Activated naive CD8-positive, alpha-beta T cell treated with anti-CD3 and anti-CD28 coated beads, Interleukin-2, amount 10 ng/mL, durations not matched to agents 7 days and 5 days (primary cell): ENCODE measurements around the gene PDE4D. TPM values are rescaled to one million over a fixed set of nuclear protein-coding genes. Genes with fewer than 3 reads are reported as not detected.
A peak's percentile ranks its signal among the peaks of the same experiment; 100 is the strongest.

Experiments
- ATAC-seq: fragments of 150-1000 bp; cut with Tn5 transposase; one replicate; pipeline ENCODE4 v1.10.0; 2021; ENCODE audit warnings: low read depth, moderate library complexity
- POLR2A ChIA-PET: fragments of 350-600 bp; sonication (Branson Sonifier 250); formaldehyde crosslinking; loops from one replicate; lab custom pipeline; 2021; ENCODE audit warnings: antibody characterized with exemption; lab: Charles Lee
- DNase-seq: peaks from one replicate; pipeline ENCODE4 v3.0.0; 2021
- H3K27ac Mint-ChIP-seq: one replicate; pipeline ENCODE4 v1.8.0; 2022; ENCODE audit warnings: mild to moderate bottlenecking, mixed read lengths
- H3K27me3 Mint-ChIP-seq: one replicate; pipeline ENCODE4 v1.8.0; 2022; ENCODE audit warnings: mild to moderate bottlenecking, moderate library complexity, mixed read lengths
- H3K36me3 Mint-ChIP-seq: one replicate; pipeline ENCODE4 v1.8.0; 2021; ENCODE audit warnings: mild to moderate bottlenecking, mixed read lengths
- H3K4me1 Mint-ChIP-seq: one replicate; pipeline ENCODE4 v1.8.0; 2021; ENCODE audit warnings: mixed read lengths
- H3K4me3 Mint-ChIP-seq: one replicate; pipeline ENCODE4 v1.8.0; 2022; ENCODE audit warnings: mild to moderate bottlenecking, moderate library complexity, mixed read lengths
- H3K9me3 Mint-ChIP-seq: one replicate; pipeline ENCODE4 v1.8.0; 2021; ENCODE audit warnings: mixed read lengths
- total RNA-seq, 2 experiments: library from RNA; stranded (reverse); gene quantifications; one replicate each; pipeline ENCODE4 v1.2.3, GENCODE V29; 2021

The PDE4D gene
- total RNA-seq, 2 experiments from 2014 or later = 65.1 to 67.1 TPM

- H3K4me1 Mint-ChIP-seq = peaks cover 23% of the 10 kb centered on the region
These were observed 785.8 kb downstream of the PDE4D start for GRCh38 chr5:59107692-59108091.

GRCh38 chr5:59104400-59105127 lies 789.0 kb downstream of the PDE4D start:
- H3K4me3 Mint-ChIP-seq = no peak overlapping the region
- peaks cover 37% of the 10 kb centered on the region for H3K4me1 Mint-ChIP-seq
- H3K27ac Mint-ChIP-seq = no peak overlapping the region
- peak; percentile 60 for ATAC-seq
- peaks cover 2% of the 10 kb centered on the region for H3K27me3 Mint-ChIP-seq
- POLR2A ChIA-PET = interaction anchor here (1.1 to 1.4 kb wide), 3 partner anchors 19 to 66 kb away, joined by 3 to 4 read pairs (median 4); no protein-coding TSS in a partner anchor
- peaks cover 4% of the 10 kb centered on the region for H3K36me3 Mint-ChIP-seq
- no peaks in the 10 kb centered on the region for H3K9me3 Mint-ChIP-seq
- DNase-seq = no peak

More at GRCh38 chr5:59107692-59108091, 785.8 kb downstream of the PDE4D start:
- POLR2A ChIA-PET = no interaction called here
- H3K27ac Mint-ChIP-seq = no peak overlapping the region
- DNase-seq (no peak), ATAC-seq (no peak)
- peaks cover 4% of the 10 kb centered on the region for H3K36me3 Mint-ChIP-seq
- H3K4me3 Mint-ChIP-seq = no peak overlapping the region
- H3K9me3 Mint-ChIP-seq = no peaks in the 10 kb centered on the region
- H3K27me3 Mint-ChIP-seq = peaks cover 2% of the 10 kb centered on the region

GRCh38 chr5:59103303-59103702 lies 790.2 kb downstream of the PDE4D start:
- Mint-ChIP-seq H3K27ac (no peak overlapping the region), H3K36me3 (peaks cover 2% of the 10 kb centered on the region), H3K27me3 (peaks cover 2% of the 10 kb centered on the region), H3K4me1 (peaks cover 46% of the 10 kb centered on the region), H3K9me3 (no peaks in the 10 kb centered on the region), H3K4me3 (no peak overlapping the region)
- POLR2A ChIA-PET = interaction anchor here (0.7 to 1.2 kb wide), 2 partner anchors 25 to 87 kb away, joined by 4 read pairs; no protein-coding TSS in a partner anchor
- no peak for ATAC-seq
- no peak for DNase-seq

GRCh38 chr5:59102437-59102836 lies 791.1 kb downstream of the PDE4D start:
- Mint-ChIP-seq H3K27ac (no peak overlapping the region), H3K27me3 (peaks cover 2% of the 10 kb centered on the region), H3K9me3 (no peaks in the 10 kb centered on the region), H3K4me1 (peaks cover 44% of the 10 kb centered on the region), H3K4me3 (no peak overlapping the region), H3K36me3 (no peaks in the 10 kb centered on the region)
- POLR2A ChIA-PET = interaction anchor here (0.8 kb wide), 1 partner anchor 23 kb away, joined by 4 read pairs; no protein-coding TSS in a partner anchor
- DNase-seq (no peak), ATAC-seq (no peak)

GRCh38 chr5:59100875-59101274 lies 792.7 kb downstream of the PDE4D start:
- no peak overlapping the region for H3K27ac Mint-ChIP-seq
- DNase-seq (no peak), ATAC-seq (no peak)
- peaks cover 6% of the 10 kb centered on the region for H3K36me3 Mint-ChIP-seq
- peaks cover 46% of the 10 kb centered on the region for H3K4me1 Mint-ChIP-seq
- H3K9me3 Mint-ChIP-seq = peaks cover 1% of the 10 kb centered on the region
- H3K4me3 Mint-ChIP-seq = no peak overlapping the region
- POLR2A ChIA-PET = interaction anchor here (0.5 to 4.4 kb wide), 3 partner anchors 23 to 47 kb away, joined by 3 to 23 read pairs (median 9); no protein-coding TSS in a partner anchor
- H3K27me3 Mint-ChIP-seq = no peaks in the 10 kb centered on the region

- ATAC-seq = no peak
- POLR2A ChIA-PET = interaction anchor here (1.5 to 4.4 kb wide), 4 partner anchors 24 to 61 kb away, joined by 7 to 23 read pairs (median 8); no protein-coding TSS in a partner anchor
- Mint-ChIP-seq H3K27me3 (no peaks in the 10 kb centered on the region), H3K4me1 (peaks cover 47% of the 10 kb centered on the region), H3K4me3 (peak overlapping the region; percentile 36), H3K36me3 (peaks cover 8% of the 10 kb centered on the region), H3K27ac (peak overlapping the region; percentile 80), H3K9me3 (peaks cover 1% of the 10 kb centered on the region)
- no peak for DNase-seq
These were observed 793.6 kb downstream of the PDE4D start for GRCh38 chr5:59099995-59100345.

- Mint-ChIP-seq H3K27ac (peak overlapping the region; percentile 80), H3K4me3 (peak overlapping the region; percentile 36), H3K27me3 (no peaks in the 10 kb centered on the region), H3K4me1 (peaks cover 42% of the 10 kb centered on the region), H3K9me3 (peaks cover 1% of the 10 kb centered on the region), H3K36me3 (peaks cover 8% of the 10 kb centered on the region)
- POLR2A ChIA-PET = interaction anchor here (1.0 to 4.4 kb wide), 6 partner anchors 15 to 63 kb away, joined by 4 to 23 read pairs (median 7); no protein-coding TSS in a partner anchor
- no peak for DNase-seq
- ATAC-seq = peak; percentile 99
These were observed 794.1 kb downstream of the PDE4D start for GRCh38 chr5:59099270-59099994.

GRCh38 chr5:59098743-59099142 lies 794.8 kb downstream of the PDE4D start:
- Mint-ChIP-seq H3K4me1 (peaks cover 44% of the 10 kb centered on the region), H3K9me3 (peaks cover 1% of the 10 kb centered on the region), H3K36me3 (peaks cover 11% of the 10 kb centered on the region), H3K27me3 (no peaks in the 10 kb centered on the region), H3K27ac (peak overlapping the region; percentile 80), H3K4me3 (peak overlapping the region; percentile 36)
- DNase-seq (no peak), ATAC-seq (peak; percentile 2)
- POLR2A ChIA-PET = interaction anchor here (1.0 to 4.4 kb wide), 6 partner anchors 16 to 62 kb away, joined by 4 to 23 read pairs (median 7); no protein-coding TSS in a partner anchor

- peaks cover 44% of the 10 kb centered on the region for H3K4me1 Mint-ChIP-seq
- no peak overlapping the region for H3K4me3 Mint-ChIP-seq
- no peaks in the 10 kb centered on the region for H3K27me3 Mint-ChIP-seq
- H3K27ac Mint-ChIP-seq = no peak overlapping the region
- DNase-seq = no peak
- peaks cover 1% of the 10 kb centered on the region for H3K9me3 Mint-ChIP-seq
- POLR2A ChIA-PET = interaction anchor here (1.9 to 4.4 kb wide), 2 partner anchors 17 to 26 kb away, joined by 4 to 23 read pairs; no protein-coding TSS in a partner anchor
- ATAC-seq = no peak
- peaks cover 11% of the 10 kb centered on the region for H3K36me3 Mint-ChIP-seq
These were observed 795.8 kb downstream of the PDE4D start for GRCh38 chr5:59097712-59098111.

- ATAC-seq (no peak), DNase-seq (no peak)
- POLR2A ChIA-PET = interaction anchor here (4.4 kb wide), 1 partner anchor 27 kb away, joined by 23 read pairs; no protein-coding TSS in a partner anchor
- H3K27me3 Mint-ChIP-seq = no peaks in the 10 kb centered on the region
- peaks cover 47% of the 10 kb centered on the region for H3K4me1 Mint-ChIP-seq
- H3K36me3 Mint-ChIP-seq = peaks cover 11% of the 10 kb centered on the region
- H3K4me3 Mint-ChIP-seq = no peak overlapping the region
- no peak overlapping the region for H3K27ac Mint-ChIP-seq
- peaks cover 1% of the 10 kb centered on the region for H3K9me3 Mint-ChIP-seq
These were observed 796.4 kb downstream of the PDE4D start for GRCh38 chr5:59097116-59097515.

- Mint-ChIP-seq H3K9me3 (peaks cover 1% of the 10 kb centered on the region), H3K27me3 (peaks cover under 1% of the 10 kb centered on the region), H3K4me3 (no peak overlapping the region), H3K27ac (no peak overlapping the region), H3K4me1 (peaks cover 44% of the 10 kb centered on the region), H3K36me3 (peaks cover 11% of the 10 kb centered on the region)
- POLR2A ChIA-PET = interaction anchor here (0.6 to 1.4 kb wide), 3 partner anchors 10 to 56 kb away, joined by 3 to 5 read pairs (median 3); no protein-coding TSS in a partner anchor
- DNase-seq (no peak), ATAC-seq (no peak)
These were observed 798.0 kb downstream of the PDE4D start for GRCh38 chr5:59095480-59095879.

- POLR2A ChIA-PET = interaction anchor here (0.6 kb wide), 1 partner anchor 10 kb away, joined by 3 read pairs; no protein-coding TSS in a partner anchor
- Mint-ChIP-seq H3K4me1 (peaks cover 38% of the 10 kb centered on the region), H3K27me3 (peaks cover 3% of the 10 kb centered on the region), H3K4me3 (no peak overlapping the region), H3K27ac (no peak overlapping the region), H3K9me3 (peaks cover 1% of the 10 kb centered on the region), H3K36me3 (peaks cover 13% of the 10 kb centered on the region)
- ATAC-seq (no peak), DNase-seq (no peak)
These were observed 798.7 kb downstream of the PDE4D start for GRCh38 chr5:59094864-59095263.

GRCh38 chr5:59093329-59093728 lies 800.2 kb downstream of the PDE4D start:
- Mint-ChIP-seq H3K27ac (peak overlapping the region; percentile 5), H3K4me1 (peaks cover 26% of the 10 kb centered on the region), H3K4me3 (peak overlapping the region; percentile 0), H3K9me3 (peaks cover 1% of the 10 kb centered on the region), H3K27me3 (peaks cover 4% of the 10 kb centered on the region), H3K36me3 (peaks cover 13% of the 10 kb centered on the region)
- POLR2A ChIA-PET = no interaction called here
- DNase-seq (no peak), ATAC-seq (no peak)
